Measurements from ENCODE around the gene CLIC4.

The CLIC4 gene

DNA sequence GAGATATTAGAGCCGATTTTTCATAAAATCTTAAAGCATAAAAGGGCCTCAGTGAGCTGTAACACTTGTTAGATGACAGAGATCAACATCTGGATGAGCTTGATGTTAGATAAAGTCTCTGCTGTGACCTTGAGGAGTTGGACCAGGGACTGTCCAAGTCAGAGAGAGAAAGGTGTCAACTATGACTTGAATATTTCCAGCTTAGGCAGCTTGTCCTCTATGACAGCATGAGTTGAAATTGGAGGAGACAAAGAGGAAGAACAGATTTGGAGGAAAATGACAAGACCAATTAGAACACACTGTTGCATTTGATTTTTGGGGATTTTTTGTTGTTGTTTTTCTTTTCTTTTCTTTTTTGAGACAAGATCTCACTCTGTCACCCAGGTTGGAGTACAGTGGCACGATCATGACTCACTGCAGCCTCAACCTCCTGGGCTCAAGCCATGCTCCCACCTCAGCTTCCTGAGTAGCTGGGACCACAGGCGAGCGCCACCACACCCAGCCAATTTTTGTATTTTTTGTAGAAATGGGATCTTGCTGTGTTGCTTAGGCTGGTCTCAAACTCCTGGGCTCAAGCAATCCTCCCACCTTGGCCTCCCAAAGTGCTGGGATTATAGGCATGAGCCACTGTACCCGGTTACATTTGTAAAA, 35.3 kb upstream of the CLIC4 start:
- no peak for DNase-seq
- no peak overlapping the region for H3K4me3 ChIP-seq (ENCODE audit: low read depth, low read length)
- no peak overlapping the region for H3K27ac ChIP-seq
- H3K9me3 ChIP-seq (ENCODE audit: severe bottlenecking): no peaks in the 10 kb centered on the region
- no peaks in the 10 kb centered on the region for H3K36me3 ChIP-seq
- TF ChIP-seq, protein P1, sequence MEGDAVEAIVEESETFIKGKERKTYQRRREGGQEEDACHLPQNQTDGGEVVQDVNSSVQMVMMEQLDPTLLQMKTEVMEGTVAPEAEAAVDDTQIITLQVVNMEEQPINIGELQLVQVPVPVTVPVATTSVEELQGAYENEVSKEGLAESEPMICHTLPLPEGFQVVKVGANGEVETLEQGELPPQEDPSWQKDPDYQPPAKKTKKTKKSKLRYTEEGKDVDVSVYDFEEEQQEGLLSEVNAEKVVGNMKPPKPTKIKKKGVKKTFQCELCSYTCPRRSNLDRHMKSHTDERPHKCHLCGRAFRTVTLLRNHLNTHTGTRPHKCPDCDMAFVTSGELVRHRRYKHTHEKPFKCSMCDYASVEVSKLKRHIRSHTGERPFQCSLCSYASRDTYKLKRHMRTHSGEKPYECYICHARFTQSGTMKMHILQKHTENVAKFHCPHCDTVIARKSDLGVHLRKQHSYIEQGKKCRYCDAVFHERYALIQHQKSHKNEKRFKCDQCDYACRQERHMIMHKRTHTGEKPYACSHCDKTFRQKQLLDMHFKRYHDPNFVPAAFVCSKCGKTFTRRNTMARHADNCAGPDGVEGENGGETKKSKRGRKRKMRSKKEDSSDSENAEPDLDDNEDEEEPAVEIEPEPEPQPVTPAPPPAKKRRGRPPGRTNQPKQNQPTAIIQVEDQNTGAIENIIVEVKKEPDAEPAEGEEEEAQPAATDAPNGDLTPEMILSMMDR (IDR thresholded peaks at IDR 0.05; ENCODE audit: low read depth, low read length): no peak
- no peaks in the 10 kb centered on the region for H3K27me3 ChIP-seq (ENCODE audit: insufficient read depth, low read depth, severe bottlenecking)

DNA sequence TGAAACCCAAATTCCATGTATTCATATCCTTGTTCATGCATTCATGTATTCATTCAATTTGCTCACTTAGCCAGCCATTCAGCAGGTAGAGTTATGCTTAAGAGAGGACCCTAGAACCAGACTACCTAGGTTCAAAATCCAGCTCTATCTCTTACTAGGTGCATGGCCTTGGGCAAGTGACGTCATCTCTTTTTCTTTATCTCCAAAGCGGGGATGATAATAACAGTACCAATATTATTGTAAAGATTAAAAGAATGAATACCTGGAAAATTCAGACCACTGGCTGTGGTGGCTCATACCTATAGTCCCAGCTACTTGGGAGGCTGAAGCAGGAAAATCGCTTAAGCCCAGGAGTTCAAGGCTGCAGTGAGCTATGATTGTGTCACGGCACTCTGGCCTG, 33.9 kb upstream of the CLIC4 start:
- Histone ChIP-seq H3K27ac (no peak overlapping the region), H3K9me3 (ENCODE audit: severe bottlenecking) (no peaks in the 10 kb centered on the region), H3K36me3 (no peaks in the 10 kb centered on the region), H3K27me3 (ENCODE audit: insufficient read depth, low read depth, severe bottlenecking) (no peaks in the 10 kb centered on the region), H3K4me3 (ENCODE audit: low read depth, low read length) (no peak overlapping the region)
- TF ChIP-seq, protein P1 (IDR thresholded peaks at IDR 0.05; ENCODE audit: low read depth, low read length): no peak
- DNase-seq: no peak

DNA sequence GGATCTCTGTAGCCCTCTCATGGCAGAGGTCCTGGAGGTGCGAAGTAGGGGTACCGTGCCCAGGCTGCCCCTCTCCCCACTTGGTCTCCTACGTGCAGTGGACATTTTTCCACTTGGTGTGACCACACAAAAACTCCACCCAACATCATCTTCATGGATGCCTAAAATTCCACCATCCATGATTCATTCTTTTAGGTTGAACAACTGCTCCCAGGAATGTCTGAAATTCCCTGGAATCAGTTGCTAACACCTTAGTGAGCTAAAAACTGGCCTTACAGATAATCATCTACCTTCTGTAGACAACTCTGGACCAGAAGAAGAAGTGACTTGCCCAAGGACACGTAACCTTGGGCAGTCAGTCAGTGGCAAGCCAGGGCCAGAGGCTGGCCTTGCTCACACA, 32.1 kb upstream of the CLIC4 start:
- Histone ChIP-seq H3K27me3 (ENCODE audit: insufficient read depth, low read depth, severe bottlenecking) (no peaks in the 10 kb centered on the region), H3K9me3 (ENCODE audit: severe bottlenecking) (no peaks in the 10 kb centered on the region), H3K27ac (no peak overlapping the region), H3K4me3 (ENCODE audit: low read depth, low read length) (no peak overlapping the region), H3K36me3 (no peaks in the 10 kb centered on the region)
- TF ChIP-seq, protein P1 (IDR thresholded peaks at IDR 0.05; ENCODE audit: low read depth, low read length): no peak
- no peak for DNase-seq

DNA sequence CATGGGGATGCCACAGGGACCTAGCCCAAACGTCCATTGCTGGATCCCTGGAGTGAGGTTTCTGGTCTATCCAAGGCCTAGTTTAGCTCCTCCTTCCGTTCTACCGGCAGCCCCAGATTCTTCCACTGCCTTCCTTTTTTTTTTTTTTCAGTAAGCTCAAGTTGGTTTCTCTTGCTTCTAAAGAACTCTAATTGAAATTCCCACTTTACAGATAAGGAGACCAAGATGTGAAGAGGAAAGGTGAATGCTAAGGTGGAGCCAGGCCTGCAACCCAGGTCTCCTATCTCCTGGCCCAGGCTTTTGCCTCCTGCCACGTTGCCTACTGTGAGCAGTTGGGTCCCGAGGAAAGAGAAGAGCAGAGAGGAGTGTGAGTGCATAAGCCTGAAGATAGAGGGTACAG, 31.5 kb upstream of the CLIC4 start:
- no peak for DNase-seq
- H3K27ac ChIP-seq: no peak overlapping the region
- TF ChIP-seq, protein P1 (IDR thresholded peaks at IDR 0.05; ENCODE audit: low read depth, low read length): no peak
- H3K36me3 ChIP-seq: no peaks in the 10 kb centered on the region
- H3K4me3 ChIP-seq (ENCODE audit: low read depth, low read length): no peak overlapping the region
- no peaks in the 10 kb centered on the region for H3K27me3 ChIP-seq (ENCODE audit: insufficient read depth, low read depth, severe bottlenecking)
- H3K9me3 ChIP-seq (ENCODE audit: severe bottlenecking): no peaks in the 10 kb centered on the region

DNA sequence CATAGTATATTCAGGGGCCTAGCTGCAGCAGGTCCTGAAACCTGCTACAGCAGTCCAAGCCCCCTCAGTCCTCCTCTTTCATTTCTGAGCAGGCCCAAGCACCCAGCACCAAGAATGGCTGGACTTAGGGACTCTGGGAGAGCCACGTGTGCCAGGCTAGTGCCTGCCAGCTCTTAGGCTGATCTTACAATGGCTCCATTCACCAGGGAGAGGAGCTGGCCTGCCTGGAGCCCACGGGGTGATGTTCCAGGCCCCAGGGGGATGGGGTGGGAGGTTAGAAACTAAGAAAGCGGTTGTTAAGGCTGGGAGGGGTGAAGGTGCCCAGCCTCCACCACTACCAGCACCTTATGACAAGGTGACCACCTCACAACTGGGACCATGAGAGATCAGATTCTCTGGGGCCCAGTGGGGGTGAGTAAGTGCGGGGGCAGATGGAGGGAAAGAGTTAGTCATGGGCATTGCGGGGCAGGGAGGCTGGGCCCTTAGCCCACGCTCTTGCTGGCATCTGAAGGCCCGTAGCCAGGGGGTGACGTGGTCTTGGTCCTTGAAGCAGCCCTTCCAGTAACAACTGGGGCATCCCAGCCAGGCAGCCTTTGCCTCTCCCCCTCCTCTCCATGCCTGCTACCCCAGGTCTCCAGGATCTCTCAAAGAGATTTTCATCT, 30.3 kb upstream of the CLIC4 start:
- Histone ChIP-seq H3K27me3 (ENCODE audit: insufficient read depth, low read depth, severe bottlenecking) (no peaks in the 10 kb centered on the region), H3K9me3 (ENCODE audit: severe bottlenecking) (no peaks in the 10 kb centered on the region)
- TF ChIP-seq, protein P1 (IDR thresholded peaks at IDR 0.05; ENCODE audit: low read depth, low read length): no peak

More for the DNA sequence above, 30.3 kb upstream of the CLIC4 start:
- Histone ChIP-seq H3K36me3 (no peaks in the 10 kb centered on the region), H3K27ac (no peak overlapping the region), H3K4me3 (ENCODE audit: low read depth, low read length) (no peak overlapping the region)
- DNase-seq: no peak

Data from WERI-Rb-1 (cell line).